Fibroblast of lung (primary cell): Measurements from ENCODE around the gene MYO1H. TPM values are rescaled to one million over a fixed set of nuclear protein-coding genes. Genes with fewer than 3 reads are reported as not detected.

Source experiments
- DNase-seq, 2 donors: peaks; one replicate each; pipeline versions ENCODE4 v3.0.0 to v3.0.0-alpha.2; 2010; ENCODE audit warnings: low read depth in 2 of 2
- H2AFZ ChIP-seq: 2 replicates; pipeline ENCODE4 v1.5.1; 2012; ENCODE audit warnings: low read length, control low read depth, inconsistent platforms
- H3K27ac ChIP-seq: 2 replicates; pipeline ENCODE4 v1.5.1; 2011; ENCODE audit warnings: low read length, control low read depth; ENCODE audit not compliant: insufficient read depth
- H3K27me3 ChIP-seq: 2 replicates; pipeline ENCODE4 v1.5.1; 2011; ENCODE audit warnings: mild to moderate bottlenecking, low read length; ENCODE audit not compliant: control insufficient read depth, insufficient read depth
- H3K36me3 ChIP-seq: 2 replicates; pipeline ENCODE4 v1.5.1; 2011; ENCODE audit warnings: low read length; ENCODE audit not compliant: control insufficient read depth, insufficient read depth
- H3K4me1 ChIP-seq: 2 replicates; pipeline ENCODE4 v1.5.1; 2011; ENCODE audit warnings: low read length; ENCODE audit not compliant: control insufficient read depth, insufficient read depth; ENCODE audit errors: extremely low read depth
- H3K4me2 ChIP-seq: 2 replicates; pipeline ENCODE4 v1.5.1; 2011; ENCODE audit warnings: low read length, control low read depth; ENCODE audit not compliant: insufficient read depth; ENCODE audit errors: extremely low read depth
- H3K4me3 ChIP-seq, 4 experiments: fragments of 200-600 bp in 1 of 4; sonication (generic) in 1 of 4; replicated peaks in 1 of 4; 2 replicates each; pipeline ENCODE4 v1.5.1; 2011 to 2016; ENCODE audit warnings: low read length in 4 of 4, low read depth in 3 of 4, mild to moderate bottlenecking in 3 of 4, control low read depth in 2 of 4, inconsistent platforms in 1 of 4, mixed read lengths in 1 of 4; ENCODE audit not compliant: insufficient read depth in 1 of 4; ENCODE audit errors: control extremely low read depth in 1 of 4
- H3K79me2 ChIP-seq: 2 replicates; pipeline ENCODE4 v1.5.1; 2012; ENCODE audit warnings: mild to moderate bottlenecking, low read length, inconsistent platforms; ENCODE audit not compliant: control insufficient read depth, insufficient read depth
- H3K9ac ChIP-seq: 2 replicates; pipeline ENCODE4 v1.5.1; 2011; ENCODE audit warnings: mild to moderate bottlenecking, low read length, control low read depth; ENCODE audit not compliant: insufficient read depth
- H3K9me3 ChIP-seq: 2 replicates; pipeline ENCODE4 v1.5.1; 2012; ENCODE audit warnings: low read depth, low read length; ENCODE audit not compliant: control insufficient read depth, insufficient read depth
- H4K20me1 ChIP-seq: 2 replicates; pipeline ENCODE4 v1.5.1; 2011; ENCODE audit warnings: low read length; ENCODE audit not compliant: control insufficient read depth, insufficient read depth; ENCODE audit errors: extremely low read depth
- CTCF ChIP-seq, 2 donors: IDR thresholded peaks in 1 of 2; conservative IDR thresholded peaks in 1 of 2; 1 replicate in 1 of 2; 2 replicates in 1 of 2; pipeline ENCODE4 v1.5.1; 2011 to 2012; ENCODE audit warnings: low read length in 2 of 2, control low read depth in 1 of 2, inconsistent platforms in 1 of 2, low read depth in 1 of 2, mild to moderate bottlenecking in 1 of 2
- EZH2 ChIP-seq: IDR thresholded peaks from 2 replicates; pipeline ENCODE4 v1.5.1; 2012; ENCODE audit warnings: low read length, control low read depth, mild to moderate bottlenecking; ENCODE audit errors: missing control alignments
- polyA plus RNA-seq, 2 donors: library from polyadenylated mRNA; depleted of rRNA in 1 of 2; stranded (reverse) in 1 of 2; unstranded in 1 of 2; fragments of >200 nt; gene quantifications; 2 replicates each; pipeline ENCODE4 v1.2.1, GENCODE V29; 2011 to 2012; ENCODE audit warnings: missing spikeins in 1 of 2
- total RNA-seq: library from RNA; depleted of rRNA; stranded (reverse); fragments of >200 nt; gene quantifications from 2 replicates; pipeline ENCODE4 v1.2.1, GENCODE V29; 2014

MYO1H gene
- total and polyA plus RNA-seq, 2 donors (not counting 1 experiment from before 2014, with no cell fraction given), result 0.07 TPM; not detected in 1

- no peak for DNase-seq
- Histone ChIP-seq H3K9ac (no peak overlapping the region), H3K27me3 (no peaks in the 10 kb centered on the region), H3K4me3 (no peak overlapping the region), H3K79me2 (no peaks in the 10 kb centered on the region), H4K20me1 (no peaks in the 10 kb centered on the region), H3K9me3 (no peaks in the 10 kb centered on the region), H3K4me1 (no peaks in the 10 kb centered on the region), H2AFZ (no peak overlapping the region), H3K36me3 (no peaks in the 10 kb centered on the region), H3K4me2 (no peak overlapping the region), H3K27ac (no peak overlapping the region)
- no peak for TF ChIP-seq EZH2
- TF ChIP-seq CTCF (conservative IDR thresholded peaks at IDR 0.05 in 1 of 2, IDR thresholded peaks at IDR 0.05 in 1 of 2; ENCODE audit: low read depth in 1 of 2, low read length in 2 of 2), result no peak
These were observed 12.8 kb upstream of the MYO1H start for GRCh38 chr12:109334887-109335286.

- H3K27me3 ChIP-seq, result no peaks in the 10 kb centered on the region
- TF ChIP-seq CTCF (conservative IDR thresholded peaks at IDR 0.05 in 1 of 2, IDR thresholded peaks at IDR 0.05 in 1 of 2; ENCODE audit: low read depth in 1 of 2, low read length in 2 of 2) (no peak), EZH2 (no peak)
- H3K4me1 ChIP-seq, result no peaks in the 10 kb centered on the region
- no peak overlapping the region for H2AFZ ChIP-seq
- H4K20me1 ChIP-seq, result no peaks in the 10 kb centered on the region
- H3K4me3 ChIP-seq, result no peak overlapping the region
- no peaks in the 10 kb centered on the region for H3K79me2 ChIP-seq
- no peaks in the 10 kb centered on the region for H3K9me3 ChIP-seq
- no peak overlapping the region for H3K4me2 ChIP-seq
- H3K27ac ChIP-seq, result no peak overlapping the region
- no peak for DNase-seq
- no peak overlapping the region for H3K9ac ChIP-seq
- H3K36me3 ChIP-seq, result no peaks in the 10 kb centered on the region
These were observed 11.1 kb upstream of the MYO1H start for GRCh38 chr12:109336593-109336992.

- Histone ChIP-seq H3K9ac (no peak overlapping the region), H3K36me3 (no peaks in the 10 kb centered on the region), H4K20me1 (no peaks in the 10 kb centered on the region), H3K4me1 (no peaks in the 10 kb centered on the region), H3K9me3 (no peaks in the 10 kb centered on the region), H3K27ac (no peak overlapping the region), H3K4me3 (no peak overlapping the region), H2AFZ (no peak overlapping the region), H3K4me2 (no peak overlapping the region), H3K27me3 (no peaks in the 10 kb centered on the region), H3K79me2 (no peaks in the 10 kb centered on the region)
- no peak for DNase-seq
- TF ChIP-seq EZH2 (no peak), CTCF (conservative IDR thresholded peaks at IDR 0.05 in 1 of 2, IDR thresholded peaks at IDR 0.05 in 1 of 2; ENCODE audit: low read depth in 1 of 2, low read length in 2 of 2) (no peak)
These were observed 4.0 kb upstream of the MYO1H start for GRCh38 chr12:109343677-109344076.
